Large intestine (tissue), 3 donors: ENCODE results near the gene COL20A1. TPM values are rescaled to one million over a fixed set of nuclear protein-coding genes. Genes with fewer than 3 reads are reported as not detected.
"Not testable (repeated sequence)": the region's sequence is repeated elsewhere in the genome, so short reads cannot be mapped to it uniquely, and the experiment has no call there.

Experiments used
- DNase-seq, 2 donors: peaks; one replicate each; pipeline versions ENCODE4 v3.0.0 to v3.0.0-alpha.2; 2013
- H3K27ac ChIP-seq: one replicate; pipeline ENCODE4 v1.5.1; 2013; ENCODE audit warnings: low read length
- H3K27me3 ChIP-seq: 2 replicates; pipeline ENCODE4 v1.6.1; 2013; ENCODE audit warnings: low read length; ENCODE audit not compliant: control insufficient read depth, insufficient read depth
- H3K36me3 ChIP-seq: 2 replicates; pipeline ENCODE4 v1.6.1; 2013; ENCODE audit warnings: low read length; ENCODE audit not compliant: control insufficient read depth, insufficient read depth
- H3K4me1 ChIP-seq: one replicate; pipeline ENCODE4 v1.6.1; 2013; ENCODE audit warnings: low read length; ENCODE audit not compliant: control insufficient read depth, insufficient read depth
- H3K4me3 ChIP-seq: one replicate; pipeline ENCODE4 v1.5.1; 2013; ENCODE audit warnings: low read length
- H3K9me3 ChIP-seq: one replicate; pipeline ENCODE4 v1.6.1; 2013; ENCODE audit warnings: mild to moderate bottlenecking, low read depth, low read length, moderate library complexity; ENCODE audit not compliant: control insufficient read depth
- WGBS: methylation state at CpG from one replicate; pipeline ENCODE4 v1.1.5; 2013; ENCODE audit warnings: low lambda C conversion rate; ENCODE audit not compliant: insufficient coverage; 5-methylcytosine and 5-hydroxymethylcytosine counted together
- polyA plus RNA-seq: library from polyadenylated mRNA; unstranded; fragments of 120-200 nt; gene quantifications from one replicate; pipeline ENCODE4 v1.2.1, GENCODE V29; 2013

COL20A1 gene
- polyA plus RNA-seq, 1 donor: 7.2 TPM

DNA sequence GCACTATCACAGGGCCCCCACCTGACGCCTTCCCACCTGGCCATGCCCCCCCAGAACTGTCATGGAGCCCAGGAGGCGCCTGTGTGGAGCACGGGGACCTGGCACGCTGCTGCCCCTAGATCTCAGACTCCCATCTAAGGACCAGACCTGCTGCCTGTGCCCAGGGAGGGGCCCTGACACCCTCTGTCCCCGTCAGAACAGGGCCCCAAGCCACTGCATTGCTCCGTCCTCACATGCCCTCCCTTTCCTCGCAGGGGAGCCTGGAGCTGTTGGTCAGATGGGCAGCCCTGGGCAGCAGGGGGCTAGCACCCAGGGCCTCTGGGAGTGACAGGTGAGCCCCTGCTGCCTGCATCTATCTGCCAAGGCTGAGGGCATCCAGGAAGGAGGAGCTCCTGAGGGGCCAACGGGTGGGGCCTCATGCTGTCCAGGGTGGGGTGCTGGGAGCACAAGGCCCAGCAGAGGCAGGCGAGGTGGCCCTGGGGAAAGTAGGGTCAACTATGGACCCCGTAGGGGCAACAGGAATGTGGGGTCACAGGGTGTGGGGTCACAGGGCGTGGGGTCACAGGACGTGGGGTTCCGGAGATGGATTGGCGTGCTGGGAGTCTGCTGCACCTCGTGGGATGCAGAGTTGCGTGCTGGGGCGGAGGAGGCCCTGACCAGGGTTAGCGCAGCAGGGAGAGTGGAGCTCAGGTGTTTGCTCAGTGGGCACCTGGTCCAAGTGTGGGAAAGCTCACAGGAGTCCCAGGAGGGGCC lies 36.5 kb downstream of the COL20A1 start:
- Histone ChIP-seq H3K27ac (no peak overlapping the region), H3K4me3 (no peak overlapping the region), H3K36me3 (no peaks in the 10 kb centered on the region), H3K4me1 (peaks cover 3% of the 10 kb centered on the region), H3K27me3 (no peaks in the 10 kb centered on the region), H3K9me3 (no peaks in the 10 kb centered on the region)
- no CpG with 5 or more reads among the region's 18 CpGs for WGBS
- DNase-seq: no peak

DNA sequence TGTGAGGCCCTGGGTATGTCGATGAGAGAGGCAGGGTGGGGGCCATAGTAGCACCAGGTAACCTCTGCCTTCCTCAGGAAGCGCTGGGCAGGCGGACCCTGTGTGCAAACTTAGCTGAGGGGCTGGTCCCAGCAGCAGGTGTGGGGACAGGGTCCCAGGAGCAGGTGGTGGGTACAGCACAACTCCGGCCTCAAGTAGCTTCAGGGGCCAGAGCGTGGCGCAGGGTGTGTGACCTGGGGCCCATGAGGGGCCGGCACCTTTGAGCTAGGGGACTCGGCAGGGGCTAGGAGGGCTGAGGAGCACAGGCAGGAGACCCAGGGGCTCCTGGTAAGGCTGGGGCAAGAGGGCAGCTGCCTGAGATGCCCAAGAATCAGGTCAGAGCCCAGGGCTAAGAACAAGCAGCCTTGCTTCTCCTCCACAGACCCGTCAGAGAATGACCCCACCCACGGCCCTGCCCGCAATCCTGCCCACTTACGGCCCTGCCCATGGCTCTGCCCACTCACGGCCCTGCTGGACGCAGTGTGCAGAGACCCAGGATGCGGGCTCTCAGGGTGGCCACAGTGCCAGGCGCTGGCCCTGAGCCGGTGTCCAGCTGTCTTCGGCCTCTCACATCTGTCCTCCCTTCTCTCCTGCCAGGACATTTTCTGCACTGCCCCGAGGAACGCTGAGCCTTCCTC lies 37.2 kb downstream of the COL20A1 start:
- no peak for DNase-seq
- peaks cover 3% of the 10 kb centered on the region for H3K4me1 ChIP-seq
- WGBS: no CpG with 5 or more reads among the region's 20 CpGs

DNA sequence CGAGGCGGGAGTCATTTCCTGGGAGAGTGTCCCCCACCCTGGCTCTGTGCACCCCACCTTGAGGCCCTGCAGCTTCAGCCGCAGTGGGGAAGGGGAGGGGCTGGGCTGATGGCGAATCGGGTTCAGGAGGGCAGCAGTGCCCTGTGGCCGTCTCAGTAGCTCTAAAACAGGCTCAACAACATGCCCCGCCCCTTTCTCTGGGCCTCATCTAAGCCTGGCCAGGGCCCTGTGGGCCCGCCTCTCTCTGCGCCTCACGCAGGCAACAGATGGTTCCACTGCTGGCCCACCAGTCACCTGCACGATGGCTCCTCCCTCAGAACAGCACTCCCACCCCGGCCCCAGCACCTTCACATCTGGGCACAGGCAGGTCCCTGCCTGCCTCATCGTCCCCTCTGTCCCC lies 38.0 kb downstream of the COL20A1 start:
- Histone ChIP-seq H3K27ac (no peak overlapping the region), H3K9me3 (no peaks in the 10 kb centered on the region), H3K4me1 (peaks cover 3% of the 10 kb centered on the region), H3K4me3 (no peak overlapping the region), H3K27me3 (no peaks in the 10 kb centered on the region), H3K36me3 (no peaks in the 10 kb centered on the region)
- DNase-seq: peak; percentile 36 to 73
- no CpG with 5 or more reads among the region's 13 CpGs for WGBS

More for the DNA sequence above, 37.2 kb downstream of the COL20A1 start:
- no peak overlapping the region for H3K27ac ChIP-seq
- no peak overlapping the region for H3K4me3 ChIP-seq
- no peaks in the 10 kb centered on the region for H3K36me3 ChIP-seq
- no peaks in the 10 kb centered on the region for H3K9me3 ChIP-seq
- H3K27me3 ChIP-seq: no peaks in the 10 kb centered on the region

DNA sequence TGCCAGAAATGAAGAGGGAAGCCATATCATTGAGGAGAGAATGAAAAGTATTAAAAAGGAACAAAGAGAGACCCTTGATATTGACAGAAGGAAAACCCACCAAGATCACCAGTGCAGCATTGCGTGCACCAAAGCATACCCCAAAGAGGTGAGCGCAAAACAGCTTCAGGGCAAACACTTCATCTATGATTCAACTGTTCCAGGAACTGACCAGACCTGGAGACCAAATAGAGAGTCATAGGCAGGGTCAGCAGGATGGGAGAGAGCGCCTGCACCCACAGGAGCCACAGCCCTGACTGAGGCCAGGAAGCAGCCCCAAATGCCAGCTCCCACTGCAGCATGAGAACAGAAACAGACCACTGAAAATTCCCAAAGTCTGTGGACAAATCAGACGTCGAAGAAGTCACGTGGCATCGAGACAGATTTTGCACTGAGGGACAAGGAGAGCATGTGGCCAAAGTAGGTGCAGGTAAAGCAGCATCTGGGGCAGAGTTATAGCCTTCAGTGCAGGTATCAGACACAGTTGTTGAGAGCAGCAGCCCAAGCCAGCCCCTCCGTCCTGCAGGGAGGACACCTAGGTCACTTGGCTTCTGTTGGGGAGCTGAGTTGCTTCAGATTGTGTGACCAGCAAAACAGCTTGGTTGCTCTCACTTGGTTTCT lies 38.9 kb downstream of the COL20A1 start:
- no peaks in the 10 kb centered on the region for H3K9me3 ChIP-seq
- peaks cover 3% of the 10 kb centered on the region for H3K4me1 ChIP-seq
- 100% methylated on average over 1 of the region's 8 CpGs for WGBS
- no peak overlapping the region for H3K4me3 ChIP-seq
- no peak overlapping the region for H3K27ac ChIP-seq
- H3K36me3 ChIP-seq: no peaks in the 10 kb centered on the region
- DNase-seq: no peak
- peaks cover 4% of the 10 kb centered on the region for H3K27me3 ChIP-seq

DNA sequence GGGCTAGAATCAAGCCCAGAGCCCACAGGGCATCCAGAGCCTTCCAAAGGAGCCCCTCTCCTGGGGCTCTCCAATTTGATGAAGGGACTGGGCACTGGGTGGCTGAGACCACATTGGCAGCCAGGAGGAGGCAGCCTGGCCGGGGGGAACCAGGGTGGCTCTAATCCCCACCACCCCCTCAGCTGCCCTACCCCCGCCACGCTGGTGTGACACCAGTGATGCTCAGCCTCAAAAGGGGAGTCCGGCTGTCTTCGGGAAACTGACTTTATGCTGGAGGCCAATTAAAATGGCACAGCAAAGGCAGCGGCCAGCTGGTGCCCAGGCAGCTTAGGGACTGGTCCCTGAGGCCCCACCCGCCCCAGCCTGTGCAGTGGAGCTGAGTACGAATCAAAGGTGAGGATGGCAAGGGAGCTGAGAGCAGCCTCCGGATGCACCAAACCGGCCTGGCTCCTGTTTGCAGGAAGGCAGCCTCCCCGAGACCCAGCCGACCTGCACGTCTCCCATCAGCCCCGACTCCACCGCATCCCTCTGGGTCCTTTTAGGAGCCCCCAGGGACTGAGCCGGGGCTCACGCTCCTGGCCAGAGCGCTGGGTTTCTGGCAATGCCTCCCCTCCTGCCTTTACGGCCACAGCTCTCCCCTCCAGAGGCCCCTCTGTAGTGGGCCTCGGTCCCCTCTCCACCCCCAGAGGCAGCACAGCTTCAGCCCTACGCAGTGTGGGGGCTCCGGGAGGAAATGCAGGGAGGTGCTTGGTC lies 39.7 kb downstream of the COL20A1 start:
- no peak overlapping the region for H3K4me3 ChIP-seq
- no peaks in the 10 kb centered on the region for H3K36me3 ChIP-seq
- peaks cover 3% of the 10 kb centered on the region for H3K4me1 ChIP-seq
- H3K27ac ChIP-seq: no peak overlapping the region
- no peaks in the 10 kb centered on the region for H3K9me3 ChIP-seq
- WGBS: 100% methylated on average over 1 of the region's 22 CpGs
- DNase-seq: no peak
- peaks cover 6% of the 10 kb centered on the region for H3K27me3 ChIP-seq

DNA sequence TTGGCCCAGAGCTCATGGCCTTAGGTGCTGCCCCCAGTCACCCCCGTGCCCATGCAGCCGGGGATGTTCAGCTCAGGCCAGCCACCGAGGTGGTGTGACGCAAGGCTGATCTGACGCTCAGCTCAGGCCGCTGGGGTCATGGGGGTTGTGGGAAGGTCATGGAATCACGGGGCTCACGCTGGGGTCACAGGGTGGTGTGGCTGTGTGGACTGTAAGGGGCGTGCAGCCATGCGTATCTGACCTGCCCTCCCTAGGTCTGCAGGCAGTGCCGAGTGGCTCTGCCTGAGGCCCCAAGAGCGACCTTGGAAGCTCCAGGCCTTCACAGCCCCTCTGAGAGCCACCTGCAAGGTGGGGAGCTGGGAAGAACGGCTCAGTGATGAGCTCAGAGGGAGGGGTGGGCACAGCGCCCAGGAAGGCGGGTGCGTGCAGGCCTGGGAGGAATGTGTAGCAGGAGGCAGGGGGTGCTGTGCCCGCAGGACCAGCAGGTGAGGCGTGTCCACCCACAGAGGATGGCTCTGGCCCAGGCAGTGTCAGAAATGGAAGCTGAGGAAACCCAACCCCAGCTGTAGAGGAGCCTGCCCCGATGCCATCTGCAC lies 40.4 kb downstream of the COL20A1 start:
- Histone ChIP-seq H3K9me3 (no peaks in the 10 kb centered on the region), H3K4me1 (peaks cover 3% of the 10 kb centered on the region), H3K4me3 (no peak overlapping the region), H3K36me3 (no peaks in the 10 kb centered on the region), H3K27me3 (peaks cover 10% of the 10 kb centered on the region), H3K27ac (no peak overlapping the region)
- DNase-seq: no peak
- no CpG with 5 or more reads among the region's 19 CpGs for WGBS

DNA sequence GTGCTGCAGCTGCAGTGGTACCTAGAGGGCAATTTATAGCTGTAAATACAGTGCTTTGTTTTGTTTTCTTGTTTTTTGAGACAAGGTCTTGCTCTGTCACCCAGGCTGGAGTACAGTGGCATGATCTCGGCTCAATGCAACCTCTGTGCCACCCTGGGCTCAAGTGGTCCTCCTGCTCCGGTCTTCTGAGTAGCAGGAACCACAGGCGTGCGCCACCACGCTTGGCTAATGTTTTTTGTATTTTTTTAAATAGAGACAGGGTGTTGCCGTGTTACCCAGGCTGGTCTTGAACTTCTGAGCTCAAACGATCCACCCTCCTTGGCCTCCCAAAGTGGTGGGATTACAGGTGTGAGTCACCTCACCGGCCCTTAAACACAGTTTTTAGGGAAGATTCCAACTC lies 41.4 kb downstream of the COL20A1 start:
- H3K4me1 ChIP-seq: peaks cover 3% of the 10 kb centered on the region
- DNase-seq: no peak
- H3K27ac ChIP-seq: no peak overlapping the region
- WGBS: no CpG with 5 or more reads among the region's 8 CpGs
- H3K36me3 ChIP-seq: no peaks in the 10 kb centered on the region
- no peak overlapping the region for H3K4me3 ChIP-seq
- peaks cover 11% of the 10 kb centered on the region for H3K27me3 ChIP-seq
- H3K9me3 ChIP-seq: no peaks in the 10 kb centered on the region

DNA sequence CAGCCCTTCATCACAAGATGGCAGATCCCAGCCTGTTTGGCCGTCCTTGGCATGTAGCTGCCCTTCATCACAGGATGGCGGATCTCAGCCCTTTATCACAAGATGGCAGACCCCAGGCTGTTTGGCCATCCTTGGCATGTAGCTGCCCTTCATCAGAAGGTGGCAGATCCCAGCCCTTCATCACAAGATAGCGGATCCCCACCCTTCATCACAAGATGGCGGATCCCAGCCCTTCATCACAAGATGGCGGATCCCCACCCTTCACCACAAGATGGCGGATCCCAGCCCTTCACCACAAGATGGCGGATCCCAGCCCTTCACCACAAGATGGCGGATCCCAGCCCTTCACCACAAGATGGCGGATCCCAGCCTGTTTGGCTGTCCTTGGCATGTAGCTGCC lies 42.1 kb downstream of the COL20A1 start:
- not testable (repeated sequence) for H3K9me3 ChIP-seq, DNase-seq, H3K36me3 ChIP-seq, H3K4me1 ChIP-seq, H3K27ac ChIP-seq, H3K4me3 ChIP-seq
- WGBS: no CpG with 5 or more reads among the region's 9 CpGs
- H3K27me3 ChIP-seq: peaks cover 11% of the 10 kb centered on the region

DNA sequence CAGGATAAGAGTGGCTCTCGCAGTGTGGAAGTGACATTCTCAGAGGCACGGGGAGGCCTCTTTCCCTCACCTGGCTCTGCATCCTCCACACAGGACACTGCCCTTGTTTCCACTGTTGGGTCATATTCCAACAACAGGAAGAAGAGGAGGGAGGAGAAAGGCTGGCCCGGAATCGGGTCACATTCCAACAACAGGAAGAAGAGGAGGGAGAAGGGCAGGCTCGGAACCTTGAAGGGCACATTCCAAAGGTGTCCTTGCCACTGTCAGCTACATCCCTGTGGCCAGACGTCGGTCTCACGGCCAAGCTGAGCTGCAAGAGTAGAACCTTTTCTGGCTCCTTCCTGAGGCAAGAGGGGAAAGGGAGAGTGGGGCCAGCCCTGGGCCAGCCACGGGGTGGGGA lies 42.7 kb downstream of the COL20A1 start:
- no peak overlapping the region for H3K4me3 ChIP-seq
- no peak for DNase-seq
- WGBS: 50% methylated on average over 2 of the region's 9 CpGs
- no peaks in the 10 kb centered on the region for H3K9me3 ChIP-seq
- H3K27me3 ChIP-seq: peaks cover 11% of the 10 kb centered on the region
- no peak overlapping the region for H3K27ac ChIP-seq
- H3K36me3 ChIP-seq: no peaks in the 10 kb centered on the region
- peaks cover 1% of the 10 kb centered on the region for H3K4me1 ChIP-seq

DNA sequence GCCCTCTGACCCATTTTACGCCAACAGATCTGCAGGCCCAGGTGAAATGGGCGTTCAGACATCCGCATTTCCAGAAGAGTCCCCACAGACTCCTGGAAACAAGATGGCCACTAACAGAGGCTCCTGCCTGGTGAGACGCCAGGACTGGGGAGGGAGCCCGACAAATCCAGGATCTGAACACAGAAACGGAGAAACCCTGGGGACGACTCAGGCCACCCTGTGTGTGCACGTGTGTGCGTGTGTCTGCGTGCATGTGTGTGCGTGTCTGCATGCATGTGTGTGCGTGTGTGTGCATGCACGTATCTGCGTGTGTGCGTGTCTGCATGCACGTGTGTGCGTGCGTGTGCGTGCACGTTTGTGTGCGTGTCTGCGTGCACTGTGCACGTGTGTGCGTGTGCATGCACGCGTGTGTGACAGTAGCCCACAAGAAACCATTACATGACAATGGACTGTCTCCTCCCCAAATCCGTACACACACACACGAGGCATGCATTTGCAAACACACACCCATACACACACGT lies 43.3 kb downstream of the COL20A1 start:
- Histone ChIP-seq H3K27ac (no peak overlapping the region), H3K27me3 (peaks cover 11% of the 10 kb centered on the region), H3K36me3 (no peaks in the 10 kb centered on the region), H3K4me1 (no peaks in the 10 kb centered on the region), H3K9me3 (no peaks in the 10 kb centered on the region), H3K4me3 (no peak overlapping the region)
- no CpG with 5 or more reads among the region's 29 CpGs for WGBS
- no peak for DNase-seq
